GM20000 (cell line): ENCODE results near the gene DCDC2.

Experiments used
- DNase-seq: peaks from one replicate; pipeline ENCODE4 v3.0.0; 2012; ENCODE audit warnings: low spot score
- TF ChIP-seq, protein P1 (sequence below): IDR thresholded peaks from 2 replicates; pipeline ENCODE4 v1.5.1; 2012; ENCODE audit warnings: mild to moderate bottlenecking, control low read depth; ENCODE audit errors: extremely low read depth, missing control alignments

Gene DCDC2

GRCh38 chr6:24183584-24183983 lies 174.3 kb downstream of the DCDC2 start:
- DNase-seq: no peak
- TF ChIP-seq, protein P1, sequence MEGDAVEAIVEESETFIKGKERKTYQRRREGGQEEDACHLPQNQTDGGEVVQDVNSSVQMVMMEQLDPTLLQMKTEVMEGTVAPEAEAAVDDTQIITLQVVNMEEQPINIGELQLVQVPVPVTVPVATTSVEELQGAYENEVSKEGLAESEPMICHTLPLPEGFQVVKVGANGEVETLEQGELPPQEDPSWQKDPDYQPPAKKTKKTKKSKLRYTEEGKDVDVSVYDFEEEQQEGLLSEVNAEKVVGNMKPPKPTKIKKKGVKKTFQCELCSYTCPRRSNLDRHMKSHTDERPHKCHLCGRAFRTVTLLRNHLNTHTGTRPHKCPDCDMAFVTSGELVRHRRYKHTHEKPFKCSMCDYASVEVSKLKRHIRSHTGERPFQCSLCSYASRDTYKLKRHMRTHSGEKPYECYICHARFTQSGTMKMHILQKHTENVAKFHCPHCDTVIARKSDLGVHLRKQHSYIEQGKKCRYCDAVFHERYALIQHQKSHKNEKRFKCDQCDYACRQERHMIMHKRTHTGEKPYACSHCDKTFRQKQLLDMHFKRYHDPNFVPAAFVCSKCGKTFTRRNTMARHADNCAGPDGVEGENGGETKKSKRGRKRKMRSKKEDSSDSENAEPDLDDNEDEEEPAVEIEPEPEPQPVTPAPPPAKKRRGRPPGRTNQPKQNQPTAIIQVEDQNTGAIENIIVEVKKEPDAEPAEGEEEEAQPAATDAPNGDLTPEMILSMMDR: no peak

- DNase-seq: no peak
Measured at GRCh38 chr6:24157886-24158285, 200.0 kb downstream of the DCDC2 start.

DNA sequence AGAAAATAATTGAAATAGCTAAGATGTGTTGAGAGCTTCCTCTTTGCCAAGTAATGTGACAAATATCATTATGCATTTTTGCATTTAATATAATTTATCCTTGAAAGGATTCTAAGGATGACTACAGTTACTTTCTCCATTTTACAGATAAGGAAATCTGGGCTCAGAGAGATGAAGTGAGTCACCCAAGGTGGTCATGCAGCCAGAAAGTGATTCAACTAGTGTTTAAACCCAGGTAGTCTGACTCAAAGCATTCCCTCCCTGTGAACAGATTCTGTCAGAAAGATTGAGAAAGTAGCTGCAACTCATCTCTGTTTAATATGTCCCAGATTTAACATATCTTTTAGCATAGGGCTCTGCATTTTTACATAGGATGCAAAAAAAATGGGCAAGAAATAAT lies 203.7 kb downstream of the DCDC2 start:
- no peak for DNase-seq
- TF ChIP-seq, protein P1: no peak

More at GRCh38 chr6:24157886-24158285, 200.0 kb downstream of the DCDC2 start:
- TF ChIP-seq, protein P1: no peak

GRCh38 chr6:24152014-24152413 lies 205.8 kb downstream of the DCDC2 start:
- TF ChIP-seq, protein P1: no peak
- DNase-seq: no peak

- no peak for DNase-seq
Measured at GRCh38 chr6:24149836-24150235, 208.0 kb downstream of the DCDC2 start.

GRCh38 chr6:24149296-24149695 lies 208.6 kb downstream of the DCDC2 start:
- TF ChIP-seq, protein P1: no peak
- no peak for DNase-seq

More at GRCh38 chr6:24149836-24150235, 208.0 kb downstream of the DCDC2 start:
- TF ChIP-seq, protein P1: no peak

DNA sequence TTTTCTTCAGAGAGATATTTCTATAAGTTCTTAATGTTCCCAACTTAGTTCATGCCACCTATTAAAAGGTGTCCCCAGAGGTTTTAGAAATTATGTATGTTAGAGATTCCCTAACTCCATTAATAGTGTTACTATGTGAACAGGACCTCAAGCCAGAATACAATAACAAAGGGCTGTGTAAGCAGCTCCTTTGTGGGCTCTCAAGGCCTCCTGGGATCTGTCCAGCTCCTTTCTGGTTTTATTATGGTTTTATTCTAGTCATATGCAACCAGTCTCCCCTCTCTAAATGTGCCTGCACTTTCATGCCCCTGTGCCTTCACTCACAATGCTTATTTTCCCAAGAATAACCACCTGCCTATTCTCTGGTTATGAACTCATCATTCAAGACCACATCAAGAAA lies 209.2 kb downstream of the DCDC2 start:
- TF ChIP-seq, protein P1: no peak
- no peak for DNase-seq
